Thymus (tissue), 11 donors: Measurements from ENCODE around the gene EMILIN2. TPM values are rescaled to one million over a fixed set of nuclear protein-coding genes. Genes with fewer than 3 reads are reported as not detected.

Source experiments
- DNase-seq, 9 donors: peaks; one replicate each; pipeline ENCODE4 v3.0.0-alpha.2; 2013; ENCODE audit warnings: low spot score in 9 of 9, low read depth in 6 of 9, missing footprints in 1 of 9
- H3K27ac ChIP-seq, 2 donors: one replicate each; pipeline ENCODE4 v1.5.1; 2013; ENCODE audit warnings: control low read depth in 1 of 2, low read depth in 1 of 2, low read length in 1 of 2, mild to moderate bottlenecking in 1 of 2, moderate library complexity in 1 of 2
- H3K27me3 ChIP-seq, 2 donors: one replicate each; pipeline ENCODE4 v1.5.1; 2013; ENCODE audit warnings: low read length in 1 of 2; ENCODE audit not compliant: control insufficient read depth in 2 of 2, insufficient read depth in 1 of 2
- H3K36me3 ChIP-seq, 2 donors: one replicate each; pipeline ENCODE4 v1.5.1; 2013; ENCODE audit warnings: low read length in 1 of 2, mild to moderate bottlenecking in 1 of 2, moderate library complexity in 1 of 2; ENCODE audit not compliant: control insufficient read depth in 2 of 2, insufficient read depth in 2 of 2
- H3K4me1 ChIP-seq, 2 donors: one replicate each; pipeline ENCODE4 v1.5.1; 2013; ENCODE audit warnings: low read length in 2 of 2; ENCODE audit not compliant: control insufficient read depth in 2 of 2, insufficient read depth in 2 of 2
- H3K4me3 ChIP-seq, 2 donors: one replicate each; pipeline ENCODE4 v1.5.1; 2013; ENCODE audit warnings: low read length in 2 of 2, control low read depth in 1 of 2, mild to moderate bottlenecking in 1 of 2
- H3K9me3 ChIP-seq, 2 donors: one replicate each; pipeline ENCODE4 v1.5.1; 2013; ENCODE audit warnings: low read length in 1 of 2, mild to moderate bottlenecking in 1 of 2; ENCODE audit not compliant: control insufficient read depth in 2 of 2, insufficient read depth in 1 of 2
- WGBS: extraction: QIAGEN DNeasy Blood & Tissue Kit; methylation state at CpG from one replicate; pipeline ENCODE4 v1.1.7; 2013; 5-methylcytosine and 5-hydroxymethylcytosine counted together
- polyA plus RNA-seq: library from polyadenylated mRNA; stranded (reverse); fragments of 200-250 nt; gene quantifications from one replicate; pipeline ENCODE4 v1.2.3, GENCODE V29; 2013
- total RNA-seq: library from RNA; stranded (reverse); fragments of 120-200 nt; gene quantifications from one replicate; pipeline ENCODE4 v1.2.4, GENCODE V29; 2013
- donor health status: healthy.

Gene EMILIN2
- total and polyA plus RNA-seq, 2 donors, result 19.3 to 27.2 TPM

GRCh38 chr18:2907550-2908135, 60.8 kb downstream of the EMILIN2 start:
- Histone ChIP-seq H3K36me3 (peaks cover 32 to 38% of the 10 kb centered on the region in 2 donors), H3K27ac (peak overlapping the region; percentile 15 to 43), H3K4me1 (peaks cover 10 to 16% of the 10 kb centered on the region in 2 donors), H3K4me3 (peak overlapping the region; percentile 45 to 71), H3K9me3 (no peaks in the 10 kb centered on the region), H3K27me3 (peaks cover 0 to 2% of the 10 kb centered on the region in 2 donors)
- 67% methylated on average over 5 of the region's 5 CpGs for WGBS
- no peak for DNase-seq

GRCh38 chr18:2908166-2908945, 61.5 kb downstream of the EMILIN2 start:
- Histone ChIP-seq H3K9me3 (no peaks in the 10 kb centered on the region), H3K27ac (no peak overlapping the region), H3K27me3 (peaks cover 0 to 2% of the 10 kb centered on the region in 2 donors), H3K4me3 (no peak overlapping the region), H3K4me1 (peaks cover 10 to 16% of the 10 kb centered on the region in 2 donors), H3K36me3 (peaks cover 39 to 45% of the 10 kb centered on the region in 2 donors)
- no peak for DNase-seq
- 98% methylated on average over 9 of the region's 9 CpGs for WGBS

- no peak for DNase-seq
- WGBS, result 96% methylated on average over 2 of the region's 2 CpGs
- peaks cover 0 to 2% of the 10 kb centered on the region in 2 donors for H3K27me3 ChIP-seq
- H3K4me1 ChIP-seq, result peaks cover 10 to 16% of the 10 kb centered on the region in 2 donors
- H3K4me3 ChIP-seq, result no peak overlapping the region
- H3K27ac ChIP-seq, result no peak overlapping the region
- no peaks in the 10 kb centered on the region for H3K9me3 ChIP-seq
- peaks cover 44 to 51% of the 10 kb centered on the region in 2 donors for H3K36me3 ChIP-seq
Observed at GRCh38 chr18:2908946-2909335, 62.1 kb downstream of the EMILIN2 start.

GRCh38 chr18:2909431-2910140, 62.8 kb downstream of the EMILIN2 start:
- H3K36me3 ChIP-seq, result peaks cover 49 to 57% of the 10 kb centered on the region in 2 donors
- H3K4me3 ChIP-seq, result no peak overlapping the region
- H3K27ac ChIP-seq, result no peak overlapping the region
- peaks cover 10 to 16% of the 10 kb centered on the region in 2 donors for H3K4me1 ChIP-seq
- no peaks in the 10 kb centered on the region for H3K9me3 ChIP-seq
- no peak for DNase-seq
- 90% methylated on average over 22 of the region's 22 CpGs for WGBS
- H3K27me3 ChIP-seq, result peaks cover 0 to 2% of the 10 kb centered on the region in 2 donors

GRCh38 chr18:2910261-2910660, 63.5 kb downstream of the EMILIN2 start:
- WGBS, result 96% methylated on average over 10 of the region's 10 CpGs
- peaks cover 55 to 64% of the 10 kb centered on the region in 2 donors for H3K36me3 ChIP-seq
- no peak for DNase-seq

GRCh38 chr18:2910751-2911425, 64.1 kb downstream of the EMILIN2 start:
- Histone ChIP-seq H3K9me3 (no peaks in the 10 kb centered on the region), H3K36me3 (peaks cover 55 to 68% of the 10 kb centered on the region in 2 donors)

More at GRCh38 chr18:2910261-2910660, 63.5 kb downstream of the EMILIN2 start:
- H3K27me3 ChIP-seq, result peaks cover 0 to 2% of the 10 kb centered on the region in 2 donors
- no peaks in the 10 kb centered on the region for H3K9me3 ChIP-seq
- no peak overlapping the region for H3K27ac ChIP-seq
- no peak overlapping the region for H3K4me3 ChIP-seq
- peaks cover 10 to 16% of the 10 kb centered on the region in 2 donors for H3K4me1 ChIP-seq

GRCh38 chr18:2911533-2911932, 64.7 kb downstream of the EMILIN2 start:
- Histone ChIP-seq H3K9me3 (no peaks in the 10 kb centered on the region), H3K27ac (no peak overlapping the region), H3K4me3 (no peak overlapping the region), H3K4me1 (peaks cover 8 to 9% of the 10 kb centered on the region in 2 donors), H3K27me3 (no peaks in the 10 kb centered on the region), H3K36me3 (peaks cover 55 to 75% of the 10 kb centered on the region in 2 donors)
- DNase-seq, result no peak
- WGBS, result 96% methylated on average over 4 of the region's 4 CpGs

More at GRCh38 chr18:2910751-2911425, 64.1 kb downstream of the EMILIN2 start:
- H3K4me3 ChIP-seq, result no peak overlapping the region
- no peak for DNase-seq
- peaks cover 9 to 10% of the 10 kb centered on the region in 2 donors for H3K4me1 ChIP-seq
- no peaks in the 10 kb centered on the region for H3K27me3 ChIP-seq
- H3K27ac ChIP-seq, result no peak overlapping the region
- 98% methylated on average over 13 of the region's 13 CpGs for WGBS

- H3K27ac ChIP-seq, result no peak overlapping the region
- H3K4me3 ChIP-seq, result no peak overlapping the region
- H3K36me3 ChIP-seq, result peaks cover 55 to 78% of the 10 kb centered on the region in 2 donors
- H3K27me3 ChIP-seq, result no peaks in the 10 kb centered on the region
- H3K4me1 ChIP-seq, result peaks cover 2 to 8% of the 10 kb centered on the region in 2 donors
- no peaks in the 10 kb centered on the region for H3K9me3 ChIP-seq
- WGBS, result 97% methylated on average over 29 of the region's 29 CpGs
- DNase-seq, result no peak
Observed at GRCh38 chr18:2912357-2913299, 65.8 kb downstream of the EMILIN2 start.
